Right lobe of liver (tissue), 6 donors: Measurements from ENCODE around the gene PACRG. TPM values are rescaled to one million over a fixed set of nuclear protein-coding genes. Genes with fewer than 3 reads are reported as not detected.

Source experiments
- ATAC-seq, 4 donors: fragments of 200-7000 bp; cut with Tn5 transposase; one replicate each; pipeline ENCODE4 v1.9.1; 2020; ENCODE audit warnings: mild to moderate bottlenecking in 4 of 4, moderate library complexity in 4 of 4
- DNase-seq, 3 donors: peaks; one replicate each; pipeline ENCODE4 v3.0.0-alpha.2; 2020
- H3K27ac ChIP-seq, 3 donors: fragments of 200-600 bp; one replicate each; pipeline ENCODE4 v1.8.0; 2022
- H3K27me3 ChIP-seq, 2 donors: fragments of 200-600 bp; one replicate each; pipeline ENCODE4 v1.8.0; 2022
- H3K36me3 ChIP-seq, 4 donors: fragments of 200-600 bp; sonication (generic) in 1 of 4; one replicate each; pipeline versions ENCODE4 v1.5.1 to v1.8.0; 2017 to 2022; ENCODE audit warnings: control low read depth in 1 of 4
- H3K4me1 ChIP-seq, 4 donors: fragments of 200-600 bp; sonication (generic) in 1 of 4; one replicate each; pipeline versions ENCODE4 v1.5.1 to v1.8.0; 2017 to 2022; ENCODE audit warnings: control low read depth in 1 of 4
- H3K4me3 ChIP-seq, 3 donors: fragments of 200-600 bp; one replicate each; pipeline ENCODE4 v1.8.0; 2022
- H3K9me3 ChIP-seq, 4 donors: fragments of 200-600 bp; sonication (generic) in 1 of 4; one replicate each; pipeline versions ENCODE4 v1.5.1 to v1.8.0; 2017 to 2022; ENCODE audit warnings: control low read depth in 1 of 4
- POLR2A ChIP-seq: fragments of 450-650 bp; IDR thresholded peaks from one replicate; pipeline ENCODE4 v1.6.1; 2017; ENCODE audit warnings: antibody characterized with exemption, mild to moderate bottlenecking
- WGBS: methylation state at CpG from one replicate; pipeline ENCODE4 v1.1.6; 2018; ENCODE audit warnings: low coverage, low lambda C conversion rate; ENCODE audit not compliant: insufficient coverage; ENCODE audit errors: missing lambda C conversion rate; 5-methylcytosine and 5-hydroxymethylcytosine counted together
- intact Hi-C, 2 donors: fragments of 100-400 bp; cut with DNase I; formaldehyde crosslinking; loops; one replicate each; pipeline versions ENCODE4 v1.11.2 to v1.14.1; 2022
- total RNA-seq, 6 experiments: library from RNA; depleted of rRNA in 2 of 6; stranded (reverse); fragments of >200 nt in 2 of 6; fragmentation: NEBNext Ultra II Directional in 3 of 6; extraction: Animal tissue kit (Norgen Biotek cat#: 25700) in 3 of 6; gene quantifications; one replicate each; pipeline versions ENCODE4 v1.1.0 to v1.2.4, GENCODE V29; 2016 to 2023
- TF ChIP-seq, protein P1 (sequence below), 4 donors: fragments of 200-600 bp in 3 of 4; fragments of 450-650 bp in 1 of 4; IDR thresholded peaks; one replicate each; pipeline versions ENCODE4 v1.5.1 to v1.8.0; 2016 to 2022; ENCODE audit warnings: antibody characterized with exemption in 4 of 4, mild to moderate bottlenecking in 2 of 4
- donor health status: DM: no; HTN: yes; CAD: no.
- donor health status: DM: no; HTN: no; CAD: no.
- donor health status: DM: no; HTN: no; CAD: no.
- donor health status: DM: no; HTN: yes; CAD: no.
- donor health status: DM: no; HTN: yes; CAD: no.

The PACRG gene
- total RNA-seq, 6 experiments from 2014 or later: 0.25 to 5.3 (median 2.7) TPM

- no peak overlapping the region for H3K4me3 ChIP-seq
- WGBS: 81% methylated on average over 9 of the region's 9 CpGs
- no peaks in the 10 kb centered on the region for H3K4me1 ChIP-seq
- TF ChIP-seq, protein P1, sequence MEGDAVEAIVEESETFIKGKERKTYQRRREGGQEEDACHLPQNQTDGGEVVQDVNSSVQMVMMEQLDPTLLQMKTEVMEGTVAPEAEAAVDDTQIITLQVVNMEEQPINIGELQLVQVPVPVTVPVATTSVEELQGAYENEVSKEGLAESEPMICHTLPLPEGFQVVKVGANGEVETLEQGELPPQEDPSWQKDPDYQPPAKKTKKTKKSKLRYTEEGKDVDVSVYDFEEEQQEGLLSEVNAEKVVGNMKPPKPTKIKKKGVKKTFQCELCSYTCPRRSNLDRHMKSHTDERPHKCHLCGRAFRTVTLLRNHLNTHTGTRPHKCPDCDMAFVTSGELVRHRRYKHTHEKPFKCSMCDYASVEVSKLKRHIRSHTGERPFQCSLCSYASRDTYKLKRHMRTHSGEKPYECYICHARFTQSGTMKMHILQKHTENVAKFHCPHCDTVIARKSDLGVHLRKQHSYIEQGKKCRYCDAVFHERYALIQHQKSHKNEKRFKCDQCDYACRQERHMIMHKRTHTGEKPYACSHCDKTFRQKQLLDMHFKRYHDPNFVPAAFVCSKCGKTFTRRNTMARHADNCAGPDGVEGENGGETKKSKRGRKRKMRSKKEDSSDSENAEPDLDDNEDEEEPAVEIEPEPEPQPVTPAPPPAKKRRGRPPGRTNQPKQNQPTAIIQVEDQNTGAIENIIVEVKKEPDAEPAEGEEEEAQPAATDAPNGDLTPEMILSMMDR (IDR thresholded peaks at IDR 0.05): no peak
- no peak for TF ChIP-seq POLR2A
- no peak for DNase-seq
- H3K36me3 ChIP-seq: no peaks in the 10 kb centered on the region
- no peaks in the 10 kb centered on the region for H3K9me3 ChIP-seq
- intact Hi-C loops: no loop called here
- ATAC-seq: no peak
- H3K27ac ChIP-seq: no peak overlapping the region
- no peaks in the 10 kb centered on the region for H3K27me3 ChIP-seq
Measured at GRCh38 chr6:163302747-163303146, 575.0 kb downstream of the PACRG start.

DNA sequence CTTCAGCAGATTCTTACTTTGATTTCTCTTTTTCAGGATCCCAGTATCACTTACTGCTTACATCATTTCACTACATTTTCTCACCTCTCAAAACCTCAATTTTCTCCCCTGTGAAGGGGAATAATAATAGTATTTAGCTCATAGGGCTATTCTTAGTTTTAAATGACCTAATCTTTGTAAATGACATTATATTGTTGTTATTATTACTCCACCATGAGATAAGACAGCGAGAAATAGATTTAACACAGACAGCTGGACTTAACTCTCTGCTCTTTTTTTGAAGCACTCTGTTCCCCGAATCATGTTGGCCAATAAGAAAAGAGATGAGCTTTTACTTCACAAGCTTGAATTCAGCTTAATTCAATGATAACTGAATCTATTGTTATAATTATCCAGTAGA is 578.2 kb downstream of the PACRG start:
- TF ChIP-seq POLR2A: no peak
- TF ChIP-seq, protein P1 (IDR thresholded peaks at IDR 0.05): no peak
- ATAC-seq (no peak), DNase-seq (no peak)
- H3K36me3 ChIP-seq: no peaks in the 10 kb centered on the region
- WGBS: 67% methylated on average over 2 of the region's 2 CpGs
- no peak overlapping the region for H3K27ac ChIP-seq
- H3K4me3 ChIP-seq: no peak overlapping the region
- no peaks in the 10 kb centered on the region for H3K9me3 ChIP-seq
- H3K4me1 ChIP-seq: no peaks in the 10 kb centered on the region
- H3K27me3 ChIP-seq: no peaks in the 10 kb centered on the region
- intact Hi-C loops: no loop called here

DNA sequence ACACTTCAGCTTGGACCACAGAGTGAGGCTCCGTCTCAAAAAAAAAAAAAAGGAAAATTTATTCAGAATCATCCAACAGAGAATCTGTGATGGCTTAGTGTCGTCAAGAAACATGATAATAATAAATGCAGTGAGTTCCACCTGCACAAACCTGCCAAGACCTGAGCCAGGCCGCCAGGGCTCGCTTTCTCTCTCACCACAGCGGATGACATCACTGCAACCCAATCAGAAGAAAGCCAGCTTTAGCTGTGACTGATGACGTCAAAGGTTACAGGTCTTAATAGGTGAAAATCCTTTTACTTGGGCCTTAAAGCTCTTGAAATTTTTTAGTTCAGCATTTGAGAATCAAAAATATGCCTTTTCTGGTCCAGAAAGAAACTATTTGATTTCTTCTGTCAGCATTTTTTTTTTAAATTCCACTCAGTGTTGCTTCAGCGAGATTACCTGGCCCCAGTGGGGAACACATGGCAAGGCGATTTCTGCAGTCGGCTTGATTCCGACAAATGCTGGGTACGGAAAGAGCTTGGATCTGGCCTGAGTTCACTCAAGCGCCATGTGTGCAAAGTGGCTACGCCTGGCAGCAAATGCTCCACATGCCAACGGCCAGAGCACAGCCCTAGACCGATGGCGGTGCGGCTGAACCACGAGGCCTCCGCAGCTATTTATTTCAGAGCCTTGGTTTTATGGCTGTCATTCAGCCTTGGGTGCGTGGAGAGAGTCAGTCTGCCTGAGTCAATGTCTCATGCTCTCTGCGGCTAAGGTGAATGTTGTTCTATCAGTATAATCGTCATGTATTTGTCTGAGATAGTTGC is 581.1 kb downstream of the PACRG start:
- Histone ChIP-seq H3K4me1 (no peaks in the 10 kb centered on the region), H3K36me3 (no peaks in the 10 kb centered on the region), H3K27me3 (no peaks in the 10 kb centered on the region), H3K4me3 (no peak overlapping the region), H3K27ac (no peak overlapping the region), H3K9me3 (no peaks in the 10 kb centered on the region)
- 94% methylated on average over 15 of the region's 22 CpGs for WGBS
- DNase-seq (no peak), ATAC-seq (no peak)
- TF ChIP-seq, protein P1 (IDR thresholded peaks at IDR 0.05): no peak
- TF ChIP-seq POLR2A: no peak
- intact Hi-C loops: no loop called here

DNA sequence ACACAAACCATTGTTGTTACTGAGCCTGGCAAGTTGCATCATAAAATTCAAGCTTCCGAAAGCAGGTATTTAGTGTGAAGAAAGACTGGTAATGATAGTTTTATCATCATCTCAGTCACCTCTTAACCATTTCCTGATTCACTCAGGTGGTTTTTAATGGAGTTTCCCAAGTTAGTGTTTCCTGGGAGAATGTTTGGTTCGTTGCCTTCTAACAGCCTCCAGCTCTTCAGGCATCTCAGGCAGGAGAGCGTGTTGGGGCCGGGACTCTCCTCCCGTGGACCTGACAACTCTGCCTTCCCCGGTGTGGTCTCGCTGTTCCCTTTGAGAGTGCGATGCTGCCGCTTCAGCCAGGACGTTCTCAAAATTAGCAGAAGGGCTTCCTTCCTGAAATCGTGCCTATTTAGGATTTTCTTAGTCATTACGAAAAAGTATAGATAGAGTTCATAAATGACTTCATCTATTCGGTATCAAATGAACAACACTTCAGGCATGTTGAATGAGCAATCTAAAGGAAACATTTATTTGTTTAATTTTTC is 581.8 kb downstream of the PACRG start:
- no peaks in the 10 kb centered on the region for H3K27me3 ChIP-seq
- intact Hi-C loops: no loop called here
- H3K4me3 ChIP-seq: no peak overlapping the region
- no peak for DNase-seq
- H3K36me3 ChIP-seq: no peaks in the 10 kb centered on the region
- no peak for TF ChIP-seq POLR2A
- TF ChIP-seq, protein P1 (IDR thresholded peaks at IDR 0.05): no peak
- 63% methylated on average over 13 of the region's 13 CpGs for WGBS
- no peaks in the 10 kb centered on the region for H3K4me1 ChIP-seq
- ATAC-seq: no peak
- H3K27ac ChIP-seq: no peak overlapping the region
- H3K9me3 ChIP-seq: no peaks in the 10 kb centered on the region
